Keratinocyte (primary cell): ENCODE results near the gene ASPN.

Source experiments
- CTCF ChIP-seq, 3 experiments: IDR thresholded peaks in 1 of 3; conservative IDR thresholded peaks in 1 of 3; optimal IDR thresholded peaks in 1 of 3; 2 replicates in 2 of 3; 3 replicates in 1 of 3; pipeline versions ENCODE3 to v1.5.1; 2011; ENCODE audit warnings: low read length in 3 of 3, mild to moderate bottlenecking in 3 of 3, moderate library complexity in 2 of 3, control low read depth in 1 of 3, inconsistent platforms in 1 of 3; ENCODE audit not compliant: insufficient read depth in 2 of 3; ENCODE audit errors: extremely low read depth in 1 of 3
- EZH2 ChIP-seq: IDR thresholded peaks from one replicate; pipeline ENCODE4 v1.6.1; 2012; ENCODE audit warnings: inconsistent platforms, mild to moderate bottlenecking, low read length, moderate library complexity

DNA sequence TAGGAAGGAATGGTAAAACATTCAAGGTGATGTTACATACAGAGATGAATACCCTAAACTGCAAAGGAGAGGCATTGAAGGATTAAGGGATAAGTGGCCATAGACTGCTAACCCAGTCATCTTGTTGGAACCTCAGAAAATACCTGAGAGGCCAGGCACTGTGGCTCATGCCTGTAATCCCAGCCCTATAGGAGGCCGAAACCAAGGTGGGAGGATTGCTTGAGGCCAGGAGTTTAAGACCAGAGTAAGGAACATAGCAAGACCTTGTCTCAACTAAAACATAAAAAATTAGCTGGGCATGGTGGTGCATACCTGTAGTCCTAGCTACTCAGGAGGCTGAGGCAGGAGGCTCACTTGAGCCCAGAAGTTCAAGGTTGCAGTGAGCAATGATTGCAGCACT lies 42.6 kb upstream of the ASPN start:
- no peak for TF ChIP-seq CTCF (optimal IDR thresholded peaks at IDR 0.05 in 1 of 3, IDR thresholded peaks at IDR 0.05 in 1 of 3, conservative IDR thresholded peaks at IDR 0.05 in 1 of 3; ENCODE audit: extremely low read depth in 1 of 3, insufficient read depth in 2 of 3, low read length in 3 of 3)
- no peak for TF ChIP-seq EZH2
